Ovary (tissue), 9 donors: ENCODE measurements around the gene BRSK2. TPM values are rescaled to one million over a fixed set of nuclear protein-coding genes. Genes with fewer than 3 reads are reported as not detected.

ENCODE experiments used
- DNase-seq, 5 donors: peaks; one replicate each; pipeline ENCODE4 v3.0.0-alpha.2; 2019 to 2020
- H3K27ac ChIP-seq, 2 donors: fragments of 200-600 bp; one replicate each; pipeline versions ENCODE4 v1.5.1 to v1.8.0; 2019 to 2022
- H3K27me3 ChIP-seq: fragments of 200-600 bp; one replicate; pipeline ENCODE4 v1.8.0; 2022
- H3K36me3 ChIP-seq: fragments of 200-600 bp; sonication (generic); one replicate; pipeline ENCODE4 v1.5.1; 2019
- H3K4me1 ChIP-seq: one replicate; pipeline ENCODE4 v1.8.1; 2013; ENCODE audit warnings: mild to moderate bottlenecking, moderate library complexity; ENCODE audit not compliant: insufficient read depth
- H3K4me3 ChIP-seq: fragments of 200-600 bp; sonication (generic); one replicate; pipeline ENCODE4 v1.5.1; 2017
- H3K9me3 ChIP-seq, 2 donors: fragments of 200-600 bp in 1 of 2; sonication (generic) in 1 of 2; one replicate each; pipeline versions ENCODE4 v1.5.1 to v1.8.1; 2013 to 2019; ENCODE audit warnings: mild to moderate bottlenecking in 1 of 2, moderate library complexity in 1 of 2
- EP300 ChIP-seq: sonication (generic); formaldehyde crosslinking; IDR thresholded peaks from one replicate; pipeline ENCODE4 v1.6.1; 2017; ENCODE audit warnings: antibody characterized with exemption
- POLR2A ChIP-seq: fragments of 450-650 bp; IDR thresholded peaks from one replicate; pipeline ENCODE4 v1.6.1; 2017; ENCODE audit warnings: antibody characterized with exemption, mild to moderate bottlenecking, moderate library complexity
- WGBS, 3 donors: extraction: QIAGEN DNeasy Blood & Tissue Kit in 1 of 3; methylation state at CpG; one replicate each; pipeline versions ENCODE4 v1.1.5 to v1.1.7; 2013 to 2017; 5-methylcytosine and 5-hydroxymethylcytosine counted together
- intact Hi-C, 4 donors: fragments of 100-400 bp; cut with DNase I; formaldehyde crosslinking; loops; one replicate each; pipeline versions ENCODE4 v1.11.0 to v1.15.1; 2022 to 2023
- polyA plus RNA-seq, 2 donors: library from polyadenylated mRNA; stranded (reverse); fragments of 200-250 nt in 1 of 2; fragments of 350-450 nt in 1 of 2; fragmentation: Illumina TruSeq in 1 of 2; extraction: RNeasy Lipid Tissue Mini Kit (QIAGEN cat#74804) in 1 of 2; gene quantifications; one replicate each; pipeline ENCODE4 v1.2.3, GENCODE V29; 2013 to 2014
- total RNA-seq, 7 donors: library from RNA; depleted of rRNA in 2 of 7; stranded (reverse); fragments of >200 nt in 2 of 7; fragmentation: NEBNext Ultra II Directional in 3 of 7; extraction: Animal tissue kit (Norgen Biotek cat#: 25700) in 3 of 7; gene quantifications; one replicate each; pipeline versions ENCODE4 v1.1.0 to v1.2.4, GENCODE V29; 2016 to 2023
- TF ChIP-seq, protein P1 (sequence below), 3 donors: fragments of 450-650 bp in 2 of 3; fragments of 200-600 bp in 1 of 3; IDR thresholded peaks; one replicate each; pipeline versions ENCODE4 v1.5.1 to v1.8.0; 2016 to 2022; ENCODE audit warnings: antibody characterized with exemption in 3 of 3, mild to moderate bottlenecking in 1 of 3
- donor health status: DM: no; HTN: no; CAD: no; lungs with moderate emphysema.
- donor health status: DM: no; HTN: no; CAD: no.
- donor health status: Bipolar disorder and iron deficiency.
- donor health status: DM: yes; HTN: yes; CAD: no.
- donor health status: DM: no; HTN: no; CAD: no.
- donor health status: DM: yes; HTN: yes; CAD: no.

BRSK2 gene
- total and polyA plus RNA-seq, 9 donors = 0.22 to 1.5 (median 0.52) TPM

DNA sequence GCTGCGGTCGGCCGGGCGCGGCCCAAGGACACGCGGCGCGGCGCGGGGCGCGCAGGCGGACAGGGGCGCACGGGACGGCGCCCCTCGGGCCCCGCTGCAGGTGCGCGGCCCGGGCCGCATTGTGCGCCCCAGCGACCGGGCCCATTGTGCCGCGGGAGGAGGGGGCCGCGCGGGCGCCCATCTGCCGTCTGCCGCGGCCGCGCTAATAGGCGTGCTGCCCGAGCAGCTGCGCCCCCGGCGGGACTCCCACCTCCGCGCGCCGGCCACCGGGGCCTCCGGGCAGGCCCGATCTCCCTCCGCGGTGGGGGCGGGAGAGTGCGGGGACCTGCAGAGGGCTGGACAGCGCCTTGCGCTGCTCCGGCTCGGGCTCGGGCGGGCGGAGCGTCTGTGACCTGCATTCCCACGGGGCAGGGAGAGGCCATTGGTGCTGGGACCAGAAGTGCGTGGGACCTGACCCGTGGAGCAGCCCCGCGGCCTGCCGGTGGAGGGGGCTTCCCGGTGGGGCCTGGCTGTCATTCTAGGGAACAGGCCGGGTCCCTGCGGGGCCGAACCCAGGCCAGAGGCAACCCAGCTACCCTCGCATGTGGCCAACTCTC is 933 bp downstream of the BRSK2 start:
- intact Hi-C loops = no loop called here
- Histone ChIP-seq H3K4me1 (peaks cover 1% of the 10 kb centered on the region), H3K27me3 (no peaks in the 10 kb centered on the region), H3K4me3 (no peak overlapping the region), H3K9me3 (no peaks in the 10 kb centered on the region), H3K36me3 (no peaks in the 10 kb centered on the region), H3K27ac (no peak overlapping the region)
- DNase-seq = peak in 2 of 5 donors; percentile 48 to 50
- WGBS, 3 donors = 1 to 3% (median 1%) methylated on average over 18 to 73 of the region's 73 CpGs
- TF ChIP-seq, protein P1, sequence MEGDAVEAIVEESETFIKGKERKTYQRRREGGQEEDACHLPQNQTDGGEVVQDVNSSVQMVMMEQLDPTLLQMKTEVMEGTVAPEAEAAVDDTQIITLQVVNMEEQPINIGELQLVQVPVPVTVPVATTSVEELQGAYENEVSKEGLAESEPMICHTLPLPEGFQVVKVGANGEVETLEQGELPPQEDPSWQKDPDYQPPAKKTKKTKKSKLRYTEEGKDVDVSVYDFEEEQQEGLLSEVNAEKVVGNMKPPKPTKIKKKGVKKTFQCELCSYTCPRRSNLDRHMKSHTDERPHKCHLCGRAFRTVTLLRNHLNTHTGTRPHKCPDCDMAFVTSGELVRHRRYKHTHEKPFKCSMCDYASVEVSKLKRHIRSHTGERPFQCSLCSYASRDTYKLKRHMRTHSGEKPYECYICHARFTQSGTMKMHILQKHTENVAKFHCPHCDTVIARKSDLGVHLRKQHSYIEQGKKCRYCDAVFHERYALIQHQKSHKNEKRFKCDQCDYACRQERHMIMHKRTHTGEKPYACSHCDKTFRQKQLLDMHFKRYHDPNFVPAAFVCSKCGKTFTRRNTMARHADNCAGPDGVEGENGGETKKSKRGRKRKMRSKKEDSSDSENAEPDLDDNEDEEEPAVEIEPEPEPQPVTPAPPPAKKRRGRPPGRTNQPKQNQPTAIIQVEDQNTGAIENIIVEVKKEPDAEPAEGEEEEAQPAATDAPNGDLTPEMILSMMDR (IDR thresholded peaks at IDR 0.05) = no peak
- TF ChIP-seq EP300 (no peak), POLR2A (no peak)

DNA sequence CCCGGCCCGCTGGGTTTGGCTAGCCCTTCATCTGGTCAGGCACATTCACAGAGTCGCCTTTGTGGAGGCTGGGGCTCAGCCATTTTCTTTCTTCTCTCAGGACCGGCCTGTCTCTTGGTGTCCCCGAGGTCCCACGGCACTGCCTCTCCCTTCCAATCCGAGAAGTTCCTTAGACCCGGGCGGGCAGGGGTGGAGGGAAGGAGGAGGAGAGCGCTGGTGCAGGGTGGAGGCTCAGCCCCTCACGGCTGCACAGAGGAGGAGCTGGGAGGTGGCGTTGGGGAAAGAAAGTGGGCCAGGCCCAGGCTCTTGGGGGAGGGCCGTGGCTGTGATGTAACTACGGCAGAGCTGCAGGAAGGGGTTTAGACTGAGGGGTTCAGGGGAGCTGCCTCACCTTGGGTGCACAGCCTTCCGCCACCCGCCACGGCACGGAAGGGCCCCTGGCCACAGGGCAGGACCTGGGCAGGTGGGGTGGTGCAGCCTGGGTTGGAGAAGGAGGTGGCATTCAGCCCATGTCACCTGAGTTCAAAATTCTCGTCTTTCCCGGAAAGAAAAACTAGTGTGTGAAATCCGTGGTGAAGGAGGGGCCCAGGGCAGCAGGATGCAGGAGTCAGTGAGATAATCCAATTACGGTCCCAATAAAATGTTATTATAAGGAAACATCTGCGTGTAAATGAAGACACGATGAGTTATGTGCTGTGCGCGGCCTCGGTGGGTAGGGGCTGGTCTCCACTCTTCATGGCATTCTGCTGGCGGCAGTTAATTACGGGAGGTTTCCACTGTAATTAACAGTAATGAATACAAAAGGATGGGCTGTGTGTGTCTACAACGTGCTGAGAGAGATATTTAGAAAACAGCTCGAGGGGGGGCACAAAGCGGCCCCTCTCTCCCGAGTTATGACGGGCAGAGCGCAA is 1.7 kb downstream of the BRSK2 start:
- H3K4me1 ChIP-seq = peaks cover 1% of the 10 kb centered on the region
- no peaks in the 10 kb centered on the region for H3K9me3 ChIP-seq
- intact Hi-C loops = no loop called here
- no peak overlapping the region for H3K27ac ChIP-seq
- no peaks in the 10 kb centered on the region for H3K27me3 ChIP-seq
- DNase-seq = no peak
- H3K4me3 ChIP-seq = no peak overlapping the region
- H3K36me3 ChIP-seq = no peaks in the 10 kb centered on the region
- TF ChIP-seq, protein P1 (IDR thresholded peaks at IDR 0.05) = no peak
- no peak for TF ChIP-seq EP300
- 27 to 30% (median 30%) methylated on average over 35 of the region's 35 CpGs for WGBS, 3 donors

- no peak for TF ChIP-seq EP300
- TF ChIP-seq POLR2A = no peak
- TF ChIP-seq, protein P1 (IDR thresholded peaks at IDR 0.05) = no peak
- no peak overlapping the region for H3K4me3 ChIP-seq
- intact Hi-C loops = no loop called here
- no peaks in the 10 kb centered on the region for H3K27me3 ChIP-seq
- WGBS, 3 donors = 38 to 46% (median 39%) methylated on average over 12 of the region's 12 CpGs
- H3K4me1 ChIP-seq = peaks cover 1% of the 10 kb centered on the region
- DNase-seq = no peak
- no peaks in the 10 kb centered on the region for H3K9me3 ChIP-seq
- H3K27ac ChIP-seq = no peak overlapping the region
- H3K36me3 ChIP-seq = no peaks in the 10 kb centered on the region
Observed at GRCh38 chr11:1392111-1392510, 2.4 kb downstream of the BRSK2 start.

GRCh38 chr11:1392561-1392960 is 2.8 kb downstream of the BRSK2 start:
- no peak for DNase-seq
- 83 to 92% (median 83%) methylated on average over 21 of the region's 21 CpGs for WGBS, 3 donors
- no peaks in the 10 kb centered on the region for H3K36me3 ChIP-seq
- no peaks in the 10 kb centered on the region for H3K27me3 ChIP-seq
- no peak overlapping the region for H3K4me3 ChIP-seq
- no peaks in the 10 kb centered on the region for H3K9me3 ChIP-seq
- H3K4me1 ChIP-seq = peaks cover 1% of the 10 kb centered on the region
- intact Hi-C loops = no loop called here
- TF ChIP-seq POLR2A = no peak
- TF ChIP-seq EP300 = no peak
- TF ChIP-seq, protein P1 (IDR thresholded peaks at IDR 0.05) = no peak
- H3K27ac ChIP-seq = no peak overlapping the region
